ENCODE data around the gene AK8.

Gene AK8

DNA sequence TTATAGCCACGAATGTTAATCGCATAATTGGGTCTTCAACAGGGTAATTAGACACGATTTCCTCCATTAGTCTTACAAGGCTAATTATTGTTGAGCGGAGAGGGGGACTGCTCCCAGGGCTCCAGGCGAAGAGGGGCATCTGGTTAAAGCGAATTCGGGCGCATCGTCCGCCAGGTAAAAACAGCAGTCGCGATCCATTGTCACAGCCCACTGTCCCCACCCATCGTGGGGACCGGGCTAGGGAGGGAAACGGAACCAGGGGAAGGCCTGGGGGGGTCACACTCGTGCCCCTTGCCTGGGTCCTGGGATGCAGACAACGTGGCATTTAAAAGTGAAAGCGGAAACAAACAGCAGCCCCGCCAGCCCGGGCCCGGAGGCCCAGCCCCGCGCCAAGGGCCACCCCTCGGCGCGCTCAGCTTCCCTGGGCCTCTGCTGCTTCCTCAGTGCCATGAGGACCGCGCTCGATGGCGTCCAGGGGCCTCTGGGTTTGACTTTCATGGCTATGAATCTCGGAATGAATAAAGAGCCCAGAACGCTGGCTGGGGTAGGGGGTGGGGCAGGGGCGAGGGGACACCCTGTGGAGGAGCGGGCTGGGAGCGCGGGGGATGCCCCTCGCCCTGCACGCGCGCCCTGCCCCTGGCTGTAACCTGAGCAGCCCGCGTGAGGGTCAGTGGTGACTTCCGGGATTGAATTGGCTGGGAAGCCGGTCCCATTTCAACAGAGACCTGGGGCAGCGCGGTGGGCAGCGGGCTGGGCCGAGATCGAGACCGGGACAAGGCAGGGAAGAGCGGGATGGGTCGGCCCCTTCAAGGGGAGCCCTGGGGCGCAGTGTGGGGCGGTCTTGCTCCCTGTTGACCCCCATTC lies 107.9 kb downstream of the AK8 start:
- peak in 2 of 3 experiments; percentile 71 to 77 for DNase-seq

DNA sequence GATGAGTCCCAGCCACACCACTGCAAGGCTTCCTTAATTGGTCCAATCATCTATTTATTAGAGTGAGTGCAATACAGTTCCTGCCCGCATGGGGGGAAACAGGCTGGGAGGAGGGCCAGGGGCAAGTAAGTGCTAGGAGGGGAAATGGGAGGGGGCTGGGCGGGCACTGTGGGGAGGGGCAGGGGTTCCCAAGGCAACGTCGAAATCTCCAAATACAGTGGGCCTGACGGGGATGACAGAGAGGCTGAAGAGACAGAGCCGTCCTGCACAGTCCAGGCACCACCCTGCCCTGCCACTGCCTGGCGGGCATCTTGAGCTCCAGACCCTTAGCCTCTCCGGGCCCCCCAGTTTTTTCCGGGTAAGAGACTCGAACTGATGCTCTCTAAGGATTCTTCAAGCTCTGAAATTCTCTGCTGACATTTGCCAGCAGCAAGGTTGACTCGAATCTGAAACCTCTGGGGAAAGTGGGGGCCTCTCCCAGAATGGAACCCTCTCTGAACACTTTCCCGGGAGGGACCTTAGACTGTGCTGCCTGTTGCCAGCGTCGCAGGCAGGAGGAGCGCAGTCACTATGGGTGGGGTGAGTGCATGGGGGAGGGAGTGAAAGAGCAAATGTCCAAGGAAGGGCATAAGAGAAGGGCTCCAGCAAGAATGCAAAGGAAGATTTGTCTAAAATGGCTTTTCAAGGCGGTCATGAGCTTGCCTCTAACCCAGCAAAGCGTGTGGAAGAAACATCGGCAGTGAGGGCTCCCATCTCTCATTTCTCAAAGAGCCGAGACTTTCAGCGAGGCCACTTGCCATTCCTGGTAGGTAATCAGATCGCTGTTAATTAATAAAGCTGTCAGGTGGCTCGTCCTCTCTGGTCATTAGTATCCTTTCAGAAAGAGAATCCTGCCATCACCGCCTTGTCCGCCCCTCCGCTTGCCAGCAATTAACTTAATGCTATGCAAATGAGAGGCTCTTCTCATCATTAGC lies 108.9 kb downstream of the AK8 start:
- DNase-seq = peak; percentile 8 to 80 (median 67)

DNA sequence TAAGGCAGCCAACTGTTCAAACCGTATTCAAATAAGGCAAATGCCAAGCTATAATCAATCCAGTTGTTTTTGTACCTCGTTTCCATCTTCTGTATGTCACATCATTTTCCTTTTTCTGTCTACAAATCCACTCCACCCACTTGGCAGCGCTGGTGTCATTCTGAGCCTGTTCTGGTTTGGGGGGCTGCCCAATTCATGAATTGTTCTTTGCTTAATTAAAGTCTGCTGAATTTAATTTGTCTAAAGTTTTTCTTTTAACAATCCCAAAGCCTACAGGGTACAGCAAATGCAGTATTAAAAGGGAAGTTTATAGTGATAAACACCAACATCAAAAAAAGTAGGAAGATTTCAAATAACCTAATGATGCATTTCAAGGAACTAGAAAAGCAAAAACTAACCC lies 114.5 kb downstream of the AK8 start:
- DNase-seq = no peak

DNA sequence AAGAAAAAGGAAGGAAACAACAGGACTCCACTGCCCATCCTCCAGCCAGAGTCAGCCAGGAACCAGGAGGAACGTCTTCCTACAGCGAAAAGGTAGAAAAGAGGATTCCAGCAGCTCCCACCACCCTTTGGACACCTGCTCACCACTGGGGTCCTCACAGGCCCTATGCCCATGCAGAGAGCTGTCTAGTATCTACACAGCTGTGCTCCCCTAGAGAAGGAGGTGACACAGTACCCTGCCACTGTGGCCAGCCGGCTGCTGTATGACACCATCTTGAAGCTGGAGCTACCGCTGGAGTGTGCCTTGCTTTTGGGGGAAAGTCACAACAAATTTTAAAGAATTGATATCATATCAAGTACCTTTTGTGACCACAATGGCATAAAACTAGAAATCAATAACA lies 115.2 kb downstream of the AK8 start:
- DNase-seq = no peak

DNA sequence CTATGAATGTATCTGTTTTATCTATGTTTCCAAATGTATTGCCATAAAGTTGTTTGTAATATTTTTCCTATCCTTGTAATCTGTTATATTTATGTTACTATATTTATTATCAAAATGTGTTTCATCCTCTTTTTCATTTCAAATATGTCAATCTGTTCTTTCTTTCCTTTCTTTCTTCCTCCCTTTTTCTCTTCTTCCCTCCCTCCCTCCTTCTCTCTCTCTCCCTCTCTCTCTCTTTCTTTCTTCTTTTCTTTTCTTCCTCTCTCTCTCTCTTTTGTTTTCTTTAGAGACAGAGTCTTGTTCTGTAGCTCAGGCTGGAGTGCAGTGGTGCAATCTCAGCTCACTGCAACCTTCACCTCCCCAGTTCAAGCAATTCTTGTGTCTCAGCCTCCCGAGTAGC lies 116.5 kb downstream of the AK8 start:
- DNase-seq = no peak

DNA sequence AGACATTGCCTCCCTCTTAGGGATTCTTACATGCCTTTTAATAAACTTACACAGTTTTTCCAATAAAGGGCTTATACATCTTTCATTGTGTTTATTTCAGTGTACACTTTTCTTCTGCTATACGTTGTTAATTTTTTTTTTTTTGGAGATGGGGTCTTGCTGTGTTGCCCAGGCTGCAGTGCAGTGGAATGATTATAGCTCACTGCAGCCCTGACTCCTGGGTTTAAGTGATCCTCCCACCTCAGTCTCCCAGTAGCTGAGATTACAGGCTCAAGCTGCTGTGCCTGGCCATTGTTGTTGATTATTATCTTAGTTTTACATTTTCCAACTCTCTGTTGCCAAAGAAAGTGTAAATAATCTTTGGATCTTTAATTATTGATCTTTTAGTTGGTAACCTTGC lies 118.0 kb downstream of the AK8 start:
- DNase-seq = no peak

DNA sequence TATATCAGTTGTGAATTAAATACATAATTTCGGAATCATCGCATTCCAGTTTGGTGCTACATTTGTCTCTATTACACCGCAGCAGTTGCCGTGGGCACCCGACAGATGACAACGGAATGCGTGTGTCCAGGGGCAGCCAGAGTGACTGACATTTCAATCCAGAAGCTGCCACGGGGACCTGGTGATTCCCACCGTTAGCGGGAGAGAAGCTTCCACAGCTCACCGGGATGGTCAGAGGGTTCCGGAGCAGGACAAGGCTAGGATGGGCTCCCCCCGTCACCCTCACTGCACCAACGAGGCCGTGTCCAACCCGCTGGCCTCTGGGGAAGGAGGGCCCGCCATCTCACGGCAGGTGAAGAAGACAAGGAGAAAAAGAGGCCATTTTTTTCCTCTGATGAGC lies 121.1 kb downstream of the AK8 start:
- DNase-seq = no peak

DNA sequence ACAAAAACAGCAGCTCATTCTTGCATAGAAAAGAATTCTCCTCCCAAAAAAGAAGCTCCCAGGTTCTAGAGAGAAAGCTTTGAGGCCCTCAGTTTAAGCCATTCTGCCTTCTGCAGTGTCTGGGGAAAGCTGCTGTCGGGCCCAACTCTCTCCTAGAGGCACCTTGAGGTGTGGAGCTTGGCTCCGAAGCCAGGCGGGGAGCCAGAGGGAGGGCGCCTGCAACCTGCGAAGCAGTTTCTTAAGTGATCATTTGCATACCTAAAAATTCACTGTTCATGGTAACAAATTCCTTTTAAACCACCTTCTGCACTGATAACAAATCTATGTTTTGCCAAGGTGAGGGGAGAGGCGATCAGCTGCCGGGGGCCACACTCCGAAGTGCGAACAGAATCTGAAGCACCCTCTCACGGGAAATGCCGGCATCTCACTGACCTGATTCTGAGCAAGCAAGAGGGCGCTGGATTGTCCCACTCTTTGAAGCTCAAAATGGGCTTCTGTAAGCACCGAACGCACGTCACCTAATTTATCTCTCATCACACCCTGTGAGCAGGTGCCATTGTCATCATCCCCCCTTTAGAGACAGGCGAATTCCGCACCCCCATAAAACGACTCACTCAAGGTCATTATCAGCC lies 121.8 kb downstream of the AK8 start:
- no peak for DNase-seq

DNA sequence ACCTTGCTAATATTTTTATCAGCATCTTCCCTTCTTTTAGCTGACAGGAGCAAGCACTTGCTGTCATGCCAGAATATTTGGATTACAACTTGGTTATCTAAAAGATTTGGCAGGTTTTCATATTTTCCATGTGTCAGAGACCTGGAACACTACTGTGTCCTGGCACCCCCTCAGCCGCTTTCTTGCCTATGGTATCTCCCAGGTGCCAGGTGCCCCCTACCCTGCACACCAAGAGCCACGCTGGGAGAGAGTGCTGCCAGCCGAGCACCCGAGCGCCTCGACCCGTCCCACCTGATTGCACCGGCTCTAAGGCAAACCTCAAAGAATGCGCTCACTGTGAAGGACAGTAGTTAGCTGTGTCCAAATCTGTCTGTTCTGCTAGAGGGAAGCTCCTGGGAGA lies 123.0 kb downstream of the AK8 start:
- no peak for DNase-seq

DNA sequence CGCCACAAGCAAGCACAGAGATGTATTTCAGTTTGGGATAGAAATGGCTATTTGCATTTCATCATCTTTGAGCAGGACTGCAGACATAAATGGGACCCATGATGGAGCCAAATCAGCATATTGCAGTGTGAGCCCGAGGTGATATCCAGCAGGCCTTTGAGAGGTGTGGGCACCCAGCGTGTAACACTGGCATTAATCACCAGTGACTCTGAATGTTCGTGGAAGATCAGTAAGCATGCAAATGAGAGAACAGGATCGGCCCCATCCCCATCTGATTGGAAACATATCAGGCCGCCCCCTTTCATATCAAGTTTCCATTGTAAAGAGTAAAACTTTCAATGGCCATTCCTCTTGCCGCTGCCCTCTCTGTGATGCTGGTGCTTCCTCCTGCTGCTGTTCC lies 123.8 kb downstream of the AK8 start:
- DNase-seq = no peak

DNA sequence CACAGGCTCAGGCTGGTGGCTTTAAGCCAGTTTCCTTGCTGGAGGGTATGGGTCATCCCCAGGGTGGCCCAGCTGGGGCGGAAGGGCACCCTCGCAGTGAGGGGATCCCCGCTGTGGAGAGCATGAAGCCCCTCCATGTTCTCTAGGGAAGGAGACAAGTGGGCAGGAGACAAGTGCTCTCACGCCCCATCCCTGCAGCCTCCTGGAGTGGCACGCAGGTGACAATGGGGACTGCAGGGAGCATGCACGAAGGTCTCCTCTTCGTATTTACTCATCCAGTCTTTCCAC lies 124.5 kb downstream of the AK8 start:
- no peak for DNase-seq

DNA sequence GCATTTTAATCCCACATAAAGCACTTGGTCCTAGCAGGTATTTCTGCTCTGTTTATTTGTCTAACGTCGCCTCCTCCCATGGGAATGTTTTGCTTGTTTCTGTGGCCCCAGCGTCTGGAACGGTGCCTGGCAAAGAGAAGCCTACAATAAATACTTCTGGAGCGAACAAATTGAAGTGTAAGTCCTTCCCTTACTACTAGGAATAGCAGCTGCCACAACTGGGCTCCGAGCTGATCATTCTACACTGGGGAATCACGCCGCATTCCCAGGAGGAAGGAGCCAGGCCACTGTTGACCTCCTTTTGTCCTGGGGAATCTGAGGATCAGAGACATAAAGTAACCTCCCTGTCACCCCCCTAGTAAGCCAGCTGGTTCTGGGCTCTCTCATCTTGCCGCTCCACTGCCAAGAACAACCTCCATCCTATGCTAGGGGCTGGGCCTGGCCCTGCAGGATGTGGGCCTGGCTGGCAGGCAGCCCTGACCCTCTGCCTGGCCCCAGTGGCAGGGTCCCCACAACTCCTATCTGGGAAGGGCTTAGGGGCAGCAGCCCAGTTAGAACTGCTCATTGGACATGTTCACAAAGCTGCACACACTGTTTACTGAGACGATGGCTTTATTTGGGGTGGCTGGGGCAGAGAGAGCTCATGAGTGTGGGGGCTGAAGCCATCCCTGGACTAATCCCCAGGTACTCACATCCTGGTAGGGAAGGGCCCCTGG lies 125.0 kb downstream of the AK8 start:
- DNase-seq = no peak

DNA sequence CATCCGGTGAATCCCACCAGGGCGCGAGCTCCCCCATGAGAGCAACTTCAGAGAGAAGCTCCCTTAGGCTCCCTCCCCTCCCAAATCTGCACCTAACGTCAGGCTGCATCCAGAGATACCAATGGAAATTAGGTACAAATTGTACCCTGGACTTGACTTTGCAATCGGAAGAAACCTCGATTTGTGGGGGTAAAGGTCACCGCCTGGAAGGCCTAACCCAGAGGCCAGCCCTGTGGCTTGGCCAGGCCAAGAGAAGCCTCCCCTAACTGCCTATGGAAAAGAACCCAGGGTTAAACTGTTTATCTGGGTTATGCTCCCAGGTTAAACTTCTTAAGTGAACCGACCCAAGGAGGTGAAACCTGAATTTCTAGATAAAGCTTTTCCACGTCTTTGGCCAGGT lies 127.4 kb downstream of the AK8 start:
- DNase-seq = no peak

DNA sequence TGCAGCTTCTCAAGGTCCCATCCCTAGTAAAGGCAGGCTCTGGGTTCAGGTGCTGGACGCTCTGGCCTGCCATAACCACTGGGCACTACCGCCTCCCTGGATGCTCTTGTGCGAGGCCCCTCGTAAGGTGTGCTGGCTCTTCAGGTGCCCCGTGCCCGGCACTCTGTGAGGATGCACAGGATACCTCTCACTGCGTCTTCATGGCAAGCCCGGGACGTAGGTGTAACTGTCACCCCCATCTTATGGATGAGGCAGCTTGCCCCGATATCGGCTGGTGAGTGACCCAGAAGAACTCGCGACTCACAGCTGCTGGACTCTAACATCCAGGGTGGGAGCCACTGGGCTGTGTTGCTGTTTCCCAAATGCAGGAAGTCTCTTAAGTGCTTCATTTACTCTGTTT lies 128.8 kb downstream of the AK8 start:
- no peak for DNase-seq

DNA sequence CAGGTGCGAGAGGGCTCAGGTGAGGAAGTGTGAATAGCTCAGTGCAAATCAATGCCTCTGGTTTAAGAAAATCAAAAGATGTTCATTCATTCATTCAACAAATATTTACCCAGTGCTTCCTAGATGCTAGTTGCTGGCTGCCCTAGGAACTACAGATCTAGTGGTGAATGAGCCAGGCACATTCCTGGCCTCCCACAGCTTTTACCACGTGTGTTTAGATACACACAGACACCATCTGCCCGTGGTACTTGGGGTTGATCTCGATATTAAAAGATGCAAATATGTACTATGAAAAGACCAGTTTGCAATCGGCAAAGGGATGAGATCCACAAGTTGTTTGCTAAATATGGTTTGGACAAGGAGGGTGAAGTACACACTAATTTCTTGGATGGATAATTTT lies 129.6 kb downstream of the AK8 start:
- no peak for DNase-seq

DNA sequence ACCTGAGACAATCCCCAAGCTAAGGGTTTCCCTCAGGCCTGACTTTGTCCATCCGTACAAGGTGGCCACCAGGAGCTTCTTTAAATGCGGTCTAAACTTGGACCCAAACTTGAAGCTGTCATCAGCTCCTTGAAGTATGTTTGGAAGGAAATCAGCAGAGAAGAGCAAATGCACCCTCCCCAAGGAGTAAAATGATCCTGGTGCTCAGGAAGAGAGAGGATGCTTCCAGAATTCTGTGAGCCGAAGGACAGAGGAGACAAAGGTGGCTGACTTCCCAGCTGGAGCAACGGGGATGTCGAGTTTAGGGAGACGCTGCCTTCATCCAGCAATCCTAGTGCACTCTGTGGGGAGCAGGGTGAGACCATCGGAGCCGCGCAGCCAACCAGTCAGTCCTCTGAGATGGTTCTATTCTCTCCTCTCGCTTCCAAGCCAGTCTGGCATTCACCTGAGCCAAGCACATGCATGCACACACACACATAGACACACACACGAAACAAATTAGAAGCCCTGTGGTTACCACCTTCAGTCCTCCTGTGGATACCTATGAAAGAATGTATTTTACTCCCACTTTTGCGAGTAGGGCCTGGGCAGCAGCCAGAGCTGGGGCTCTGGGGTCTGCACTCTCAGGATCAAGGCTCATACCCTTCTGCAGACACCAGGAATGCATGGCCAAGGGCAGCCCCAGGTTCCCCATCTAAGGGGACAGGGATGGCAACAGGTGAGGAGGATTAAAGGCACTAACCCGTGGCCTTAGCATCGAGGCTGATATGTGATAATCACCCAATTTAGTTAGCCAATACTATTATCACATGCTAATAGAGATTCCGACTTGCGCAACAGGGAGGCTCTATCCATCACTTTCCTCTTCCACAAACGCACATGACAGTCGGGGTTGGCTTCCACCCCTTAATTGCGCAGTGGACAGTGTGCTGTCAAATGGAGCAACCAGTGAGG lies 132.1 kb downstream of the AK8 start:
- DNase-seq = no peak

DNA sequence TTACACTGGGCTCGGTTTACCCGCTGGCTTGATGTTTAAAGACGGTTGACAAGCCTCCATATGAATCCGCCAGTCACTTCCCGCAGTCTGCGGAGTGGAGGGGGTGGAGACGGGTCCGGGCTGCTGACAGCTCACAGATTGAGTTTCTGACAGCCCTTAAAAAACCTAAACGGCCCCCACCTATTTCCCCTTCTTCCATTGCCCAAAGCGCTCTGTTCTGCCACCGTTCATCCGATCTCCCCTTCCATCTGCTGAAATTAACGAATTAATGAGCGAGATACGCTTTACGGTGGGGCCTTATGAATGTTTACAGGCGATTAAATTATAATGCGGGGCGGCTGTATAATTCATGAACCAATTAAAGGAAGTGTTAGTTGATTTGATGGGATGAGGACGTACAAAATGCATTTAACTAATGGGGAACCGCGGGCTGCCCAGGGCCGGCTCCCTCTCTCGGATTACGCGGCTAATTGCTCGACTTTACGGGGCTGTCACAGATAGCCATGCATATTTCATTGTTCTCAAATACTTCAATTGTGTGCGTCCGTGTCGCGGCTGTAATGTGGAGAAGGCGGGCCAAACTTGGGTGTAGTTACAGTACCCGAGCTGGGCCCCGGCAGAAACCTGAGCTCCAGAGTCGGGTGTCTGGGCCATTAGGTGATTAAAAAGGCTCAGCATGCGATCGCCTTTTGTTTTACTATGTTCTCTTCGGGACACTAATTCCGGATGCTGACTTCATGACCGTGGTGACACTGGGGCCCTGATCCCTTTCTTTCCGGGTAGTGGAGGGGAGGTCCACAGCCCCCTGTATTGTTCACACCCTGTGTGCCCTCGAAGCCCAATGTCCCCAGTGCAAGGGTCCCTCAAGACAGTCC lies 133.0 kb downstream of the AK8 start:
- DNase-seq = peak in 2 of 3 experiments; percentile 38 to 67

DNA sequence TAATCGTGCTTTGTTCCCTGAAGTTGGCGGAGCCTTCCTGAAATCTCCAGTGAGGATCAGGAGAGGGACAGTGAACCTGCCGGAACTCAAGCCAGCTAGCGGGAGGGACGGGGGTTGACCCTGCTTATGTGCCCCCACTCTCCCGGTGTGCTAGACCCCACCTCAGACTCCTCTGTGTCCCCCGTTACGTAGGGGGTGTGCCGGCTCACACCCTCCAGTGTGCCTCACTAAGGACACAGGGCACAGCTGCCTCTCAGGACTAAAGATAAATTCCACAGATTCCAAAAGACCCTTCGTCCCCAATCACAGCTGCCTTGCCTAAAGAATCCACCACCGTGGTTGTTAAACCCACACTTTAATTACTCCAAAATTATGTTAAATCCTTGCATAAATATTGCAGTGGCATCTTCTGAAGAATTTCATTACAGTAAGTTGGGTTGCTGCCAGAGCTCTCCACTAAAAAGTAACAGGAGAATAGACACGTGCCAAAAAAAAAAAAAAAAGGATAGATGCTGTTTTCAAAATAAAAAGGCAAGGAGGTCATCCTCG lies 134.1 kb downstream of the AK8 start:
- DNase-seq = no peak

DNA sequence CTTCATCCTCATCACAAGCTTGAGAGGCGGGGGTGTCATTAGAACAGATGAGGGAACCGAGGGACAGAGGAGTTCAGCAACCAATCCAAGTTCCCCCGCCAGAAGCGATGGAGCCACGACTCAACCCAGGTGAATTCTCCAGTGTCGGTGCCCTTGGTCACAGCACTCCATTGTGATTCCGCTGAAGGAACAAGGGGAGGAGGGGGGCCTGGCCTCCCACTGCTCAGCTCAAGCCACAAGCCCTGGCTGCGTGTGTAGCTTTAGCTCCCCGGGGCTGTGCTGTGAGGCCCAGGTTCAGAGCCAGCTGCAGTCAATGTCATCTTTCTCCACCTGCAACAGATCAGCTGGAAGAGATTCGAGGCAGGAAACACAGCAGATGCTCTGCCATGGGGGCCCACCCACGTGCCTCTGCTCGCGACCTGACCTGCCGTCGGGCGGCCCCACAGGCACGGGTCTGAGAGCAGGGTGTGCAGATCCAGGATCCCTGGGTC lies 135.2 kb downstream of the AK8 start:
- DNase-seq = no peak

Data from NCI-H1417 (cell line).